Ishikawa (cell line): ENCODE data around the gene KDM5B.

Experiments
- CEBPB ChIP-seq: IDR thresholded peaks from 2 replicates; pipeline ENCODE4 v1.6.1; 2012
- CREB1 ChIP-seq: IDR thresholded peaks from 2 replicates; pipeline ENCODE4 v1.6.1; 2012; ENCODE audit warnings: low read depth
- EGR1 ChIP-seq: IDR thresholded peaks from 2 replicates; pipeline ENCODE4 v1.6.1; 2012
- EP300 ChIP-seq: IDR thresholded peaks from 2 replicates; pipeline ENCODE4 v1.6.1; 2012; ENCODE audit warnings: borderline replicate concordance
- FOXM1 ChIP-seq: IDR thresholded peaks from 2 replicates; pipeline ENCODE4 v1.6.1; 2012; ENCODE audit warnings: low read depth, borderline replicate concordance
- MAX ChIP-seq: IDR thresholded peaks from 2 replicates; pipeline ENCODE4 v1.6.1; 2012
- NFIC ChIP-seq: IDR thresholded peaks from 2 replicates; pipeline ENCODE4 v1.6.1; 2012
- RAD21 ChIP-seq: IDR thresholded peaks from 2 replicates; pipeline ENCODE4 v1.6.1; 2012; ENCODE audit warnings: low read depth
- REST ChIP-seq: IDR thresholded peaks from 2 replicates; pipeline ENCODE4 v1.6.1; 2012; ENCODE audit warnings: low read depth, mild to moderate bottlenecking
- TAF1 ChIP-seq: IDR thresholded peaks from 2 replicates; pipeline ENCODE4 v1.6.1; 2012; ENCODE audit warnings: low read depth, mild to moderate bottlenecking
- TCF12 ChIP-seq: IDR thresholded peaks from 2 replicates; pipeline ENCODE4 v1.6.1; 2012; ENCODE audit warnings: low read depth
- TEAD4 ChIP-seq: IDR thresholded peaks from 2 replicates; pipeline ENCODE4 v1.6.1; 2012
- USF1 ChIP-seq: IDR thresholded peaks from 2 replicates; pipeline ENCODE4 v1.6.1; 2012
- YY1 ChIP-seq: IDR thresholded peaks from 2 replicates; pipeline ENCODE4 v1.6.1; 2012; ENCODE audit warnings: low read depth
- ZBTB7A ChIP-seq: IDR thresholded peaks from 2 replicates; pipeline ENCODE4 v1.6.1; 2012; ENCODE audit warnings: low read depth

The KDM5B gene

GRCh38 chr1:202700061-202700460, 108.2 kb downstream of the KDM5B start:
- TF ChIP-seq USF1 (no peak), TCF12 (no peak), ZBTB7A (no peak), TAF1 (no peak), FOXM1 (no peak), TEAD4 (no peak), MAX (no peak), NFIC (no peak), EP300 (no peak), CREB1 (no peak), REST (no peak), EGR1 (no peak), CEBPB (no peak), YY1 (no peak), RAD21 (no peak)

GRCh38 chr1:202698276-202698675, 109.9 kb downstream of the KDM5B start:
- TF ChIP-seq REST (no peak), ZBTB7A (no peak), RAD21 (no peak)

- no peak for TF ChIP-seq EP300
- no peak for TF ChIP-seq EGR1
- TF ChIP-seq USF1: no peak
- no peak for TF ChIP-seq ZBTB7A
- TF ChIP-seq FOXM1: no peak
- TF ChIP-seq CREB1: no peak
- TF ChIP-seq TEAD4: no peak
- no peak for TF ChIP-seq TCF12
- no peak for TF ChIP-seq CEBPB
- no peak for TF ChIP-seq YY1
- no peak for TF ChIP-seq TAF1
- TF ChIP-seq REST: no peak
- no peak for TF ChIP-seq MAX
- no peak for TF ChIP-seq NFIC
These were observed 111.2 kb downstream of the KDM5B start for GRCh38 chr1:202697038-202697437.

- TF ChIP-seq RAD21 (no peak), FOXM1 (no peak), REST (no peak), MAX (no peak), NFIC (no peak), YY1 (no peak), EP300 (no peak), CEBPB (no peak), USF1 (no peak), ZBTB7A (no peak), EGR1 (no peak)
These were observed 113.9 kb downstream of the KDM5B start for GRCh38 chr1:202694314-202694713.
